ENCODE data around the gene NDRG4. TPM values are rescaled to one million over a fixed set of nuclear protein-coding genes. Genes with fewer than 3 reads are reported as not detected.

The NDRG4 gene
- total and polyA plus RNA-seq, 2 of the 13 experiments (the other 11 are each of a cell fraction or from before 2014, with no cell fraction given): 1.7 to 2.7 TPM

- peak; percentile 18; the same call in 1 of the 2 replicates for TF ChIP-seq ZBTB46 (CRISPR knock-in tag; IDR thresholded peaks at IDR 0.05; ENCODE audit: borderline replicate concordance)
- TF ChIP-seq DRAP1 (CRISPR knock-in tag; IDR thresholded peaks at IDR 0.05): no peak
- TF ChIP-seq HOXA5 (CRISPR knock-in tag; IDR thresholded peaks at IDR 0.05): peak; percentile 6; the same call in 1 of the 2 replicates
- TF ChIP-seq ZNF331 (CRISPR knock-in tag; IDR thresholded peaks at IDR 0.05): no peak
- TF ChIP-seq ZNF790 (CRISPR knock-in tag; IDR thresholded peaks at IDR 0.05; ENCODE audit: borderline replicate concordance): 0 out of 2 replicates have a peak, but pooled peaks have one; percentile 3
- 0 out of 2 replicates have a peak, but pooled peaks have one; percentile 53 for TF ChIP-seq ZFY (CRISPR knock-in tag; IDR thresholded peaks at IDR 0.05)
- TF ChIP-seq ZNF317 (CRISPR knock-in tag; IDR thresholded peaks at IDR 0.05): 0 out of 2 replicates have a peak, but pooled peaks have one; percentile 26
- TF ChIP-seq ZFAT (CRISPR knock-in tag; conservative IDR thresholded peaks at IDR 0.05): 0 out of 2 replicates have a peak, but pooled peaks have one; percentile 50
- TF ChIP-seq SMARCC2 (IDR thresholded peaks at IDR 0.05): no peak
- no peak for TF ChIP-seq ZNF30 (CRISPR knock-in tag; IDR thresholded peaks at IDR 0.05)
- no peak for TF ChIP-seq MXD3 (CRISPR knock-in tag; IDR thresholded peaks at IDR 0.05)
- TF ChIP-seq ZXDC (CRISPR knock-in tag; IDR thresholded peaks at IDR 0.05): no peak
- TF ChIP-seq SNAI1 (CRISPR knock-in tag; IDR thresholded peaks at IDR 0.05; ENCODE audit: borderline replicate concordance): no peak
- TF ChIP-seq ZNF235 (CRISPR knock-in tag; IDR thresholded peaks at IDR 0.05; ENCODE audit: borderline replicate concordance): no peak
- TF ChIP-seq UBTF (CRISPR knock-in tag; IDR thresholded peaks at IDR 0.05): peak; percentile 67
- no peak for TF ChIP-seq PATZ1 (CRISPR knock-in tag; IDR thresholded peaks at IDR 0.05)
Measured at GRCh38 chr16:58515871-58516767, 16.2 kb downstream of the NDRG4 start (continued).
